ENCODE measurements around the gene ARPIN.
"Not testable (repeated sequence)": the region's sequence is repeated elsewhere in the genome, so short reads cannot be mapped to it uniquely, and the experiment has no call there.

The ARPIN gene

GRCh38 chr15:89878323-89878722 is 34.4 kb downstream of the ARPIN start:
- no peak for DNase-seq (ENCODE audit: low read depth in 2 of 2)

GRCh38 chr15:89877083-89877425 is 35.7 kb downstream of the ARPIN start:
- no peak for DNase-seq (ENCODE audit: low read depth in 2 of 2)

- DNase-seq (ENCODE audit: low read depth in 2 of 2): no peak
These were observed 36.2 kb downstream of the ARPIN start for GRCh38 chr15:89876396-89877082.

- no peak for DNase-seq (ENCODE audit: low read depth in 2 of 2)
These were observed 37.0 kb downstream of the ARPIN start for GRCh38 chr15:89875741-89876140.

- peak; percentile 75 to 83 for DNase-seq (ENCODE audit: low read depth in 2 of 2)
These were observed 37.7 kb downstream of the ARPIN start for GRCh38 chr15:89874926-89875564.

- no peak for DNase-seq (ENCODE audit: low read depth in 2 of 2)
These were observed 42.0 kb downstream of the ARPIN start for GRCh38 chr15:89870688-89871288.

- DNase-seq (ENCODE audit: low read depth in 2 of 2): no peak
These were observed 42.7 kb downstream of the ARPIN start for GRCh38 chr15:89870006-89870405.

- DNase-seq (ENCODE audit: low read depth in 2 of 2): not testable (repeated sequence)
These were observed 43.3 kb downstream of the ARPIN start for GRCh38 chr15:89869490-89869889.

- no peak for DNase-seq (ENCODE audit: low read depth in 2 of 2)
These were observed 47.6 kb downstream of the ARPIN start for GRCh38 chr15:89864958-89865739.

GRCh38 chr15:89863918-89864317 is 48.8 kb downstream of the ARPIN start:
- DNase-seq (ENCODE audit: low read depth in 2 of 2): no peak

- DNase-seq (ENCODE audit: low read depth in 2 of 2): no peak
These were observed 51.9 kb downstream of the ARPIN start for GRCh38 chr15:89860891-89861290.

GRCh38 chr15:89860431-89860830 is 52.3 kb downstream of the ARPIN start:
- DNase-seq (ENCODE audit: low read depth in 2 of 2): no peak

- DNase-seq (ENCODE audit: low read depth in 2 of 2): no peak
These were observed 53.9 kb downstream of the ARPIN start for GRCh38 chr15:89858661-89859458.

- DNase-seq (ENCODE audit: low read depth in 2 of 2): no peak
These were observed 55.1 kb downstream of the ARPIN start for GRCh38 chr15:89857673-89858072.

GRCh38 chr15:89855948-89856347 is 56.8 kb downstream of the ARPIN start:
- DNase-seq (ENCODE audit: low read depth in 2 of 2): no peak

GRCh38 chr15:89854863-89855262 is 57.9 kb downstream of the ARPIN start:
- DNase-seq (ENCODE audit: low read depth in 2 of 2): not testable (repeated sequence)

- DNase-seq (ENCODE audit: low read depth in 2 of 2): no peak
These were observed 60.3 kb downstream of the ARPIN start for GRCh38 chr15:89852342-89852995.

- DNase-seq (ENCODE audit: low read depth in 2 of 2): no peak
These were observed 60.9 kb downstream of the ARPIN start for GRCh38 chr15:89851673-89852341.

GRCh38 chr15:89848970-89849292 is 63.8 kb downstream of the ARPIN start:
- DNase-seq (ENCODE audit: low read depth in 2 of 2): no peak

GRCh38 chr15:89847101-89847500 is 65.7 kb downstream of the ARPIN start:
- DNase-seq (ENCODE audit: low read depth in 2 of 2): no peak
